ENCODE results near the gene SFT2D2. TPM values are rescaled to one million over a fixed set of nuclear protein-coding genes. Genes with fewer than 3 reads are reported as not detected.
A peak's percentile ranks its signal among the peaks of the same experiment; 100 is the strongest.

Gene SFT2D2
- total RNA-seq, 2 donors from 2014 or later = 62.9 to 63.9 TPM

GRCh38 chr1:168230709-168231108 lies 4.9 kb downstream of the SFT2D2 start:
- Mint-ChIP-seq H3K4me1 (peaks cover 60% of the 10 kb centered on the region), H3K27me3 (no peaks in the 10 kb centered on the region), H3K27ac (no peak overlapping the region), H3K36me3 (ENCODE audit: low read depth) (peaks cover 11% of the 10 kb centered on the region), H3K4me3 (no peak overlapping the region)
- no peaks in the 10 kb centered on the region for H3K9me3 ChIP-seq (ENCODE audit: control insufficient read depth, low read length, poor library complexity, severe bottlenecking)
- DNase-seq (no peak), ATAC-seq (no peak)

GRCh38 chr1:168234846-168235547 lies 9.2 kb downstream of the SFT2D2 start:
- ATAC-seq (peak; percentile 97), DNase-seq (no peak)
- peaks cover 14% of the 10 kb centered on the region for H3K36me3 Mint-ChIP-seq (ENCODE audit: low read depth)
- no peaks in the 10 kb centered on the region for H3K27me3 Mint-ChIP-seq
- no peaks in the 10 kb centered on the region for H3K9me3 ChIP-seq (ENCODE audit: control insufficient read depth, low read length, poor library complexity, severe bottlenecking)
- H3K4me1 Mint-ChIP-seq = peaks cover 46% of the 10 kb centered on the region
- no peak overlapping the region for H3K4me3 Mint-ChIP-seq
- no peak overlapping the region for H3K27ac Mint-ChIP-seq

- DNase-seq (no peak), ATAC-seq (peak; percentile 38)
- H3K27ac Mint-ChIP-seq = no peak overlapping the region
- no peaks in the 10 kb centered on the region for H3K27me3 Mint-ChIP-seq
- H3K9me3 ChIP-seq (ENCODE audit: control insufficient read depth, low read length, poor library complexity, severe bottlenecking) = no peaks in the 10 kb centered on the region
- no peak overlapping the region for H3K4me3 Mint-ChIP-seq
- H3K36me3 Mint-ChIP-seq (ENCODE audit: low read depth) = peaks cover 17% of the 10 kb centered on the region
- peaks cover 45% of the 10 kb centered on the region for H3K4me1 Mint-ChIP-seq
Observed at GRCh38 chr1:168235548-168235885, 9.7 kb downstream of the SFT2D2 start.

GRCh38 chr1:168235937-168236336 lies 10.1 kb downstream of the SFT2D2 start:
- H3K27me3 Mint-ChIP-seq = no peaks in the 10 kb centered on the region
- H3K4me3 Mint-ChIP-seq = peak overlapping the region; percentile 36
- no peak overlapping the region for H3K27ac Mint-ChIP-seq
- no peaks in the 10 kb centered on the region for H3K9me3 ChIP-seq (ENCODE audit: control insufficient read depth, low read length, poor library complexity, severe bottlenecking)
- ATAC-seq (no peak), DNase-seq (no peak)
- H3K36me3 Mint-ChIP-seq (ENCODE audit: low read depth) = peaks cover 17% of the 10 kb centered on the region
- H3K4me1 Mint-ChIP-seq = peaks cover 42% of the 10 kb centered on the region

DNA sequence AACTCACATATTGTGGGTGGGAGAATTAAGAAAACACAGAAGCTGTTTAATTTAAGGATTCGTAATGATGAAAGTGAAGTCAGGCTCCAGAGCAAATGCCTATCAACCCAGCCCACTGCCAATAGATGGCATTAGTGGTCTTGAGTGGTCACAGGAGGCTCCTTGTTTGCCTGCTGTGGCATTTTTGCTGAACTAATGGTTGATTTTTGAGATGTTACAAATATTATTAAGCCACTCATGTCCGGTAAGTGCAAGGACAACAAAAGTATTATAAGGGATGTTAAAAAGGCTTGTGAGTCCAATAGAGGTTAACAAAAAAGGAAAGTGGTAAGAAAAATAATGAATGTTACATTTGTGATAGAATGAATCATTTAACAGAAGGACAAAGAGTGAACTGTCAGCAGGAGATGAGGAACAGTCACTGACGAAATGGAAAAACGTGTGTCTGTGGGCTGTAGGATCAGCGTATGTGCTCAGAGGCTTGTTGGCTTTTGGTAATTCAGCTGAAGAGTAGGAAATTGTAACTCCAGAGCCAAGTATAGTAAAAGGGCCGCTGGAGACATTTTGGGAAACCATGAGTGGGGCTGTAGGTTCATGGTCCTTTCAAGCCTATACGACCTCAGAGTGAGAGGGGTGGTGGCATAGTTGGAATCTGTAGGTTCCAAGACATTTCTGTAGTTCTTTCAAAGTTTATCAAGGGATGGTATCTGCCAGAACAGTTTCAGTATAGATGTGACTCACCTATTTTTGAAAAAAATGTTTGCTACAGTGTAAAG lies 11.2 kb downstream of the SFT2D2 start:
- no peak for DNase-seq

DNA sequence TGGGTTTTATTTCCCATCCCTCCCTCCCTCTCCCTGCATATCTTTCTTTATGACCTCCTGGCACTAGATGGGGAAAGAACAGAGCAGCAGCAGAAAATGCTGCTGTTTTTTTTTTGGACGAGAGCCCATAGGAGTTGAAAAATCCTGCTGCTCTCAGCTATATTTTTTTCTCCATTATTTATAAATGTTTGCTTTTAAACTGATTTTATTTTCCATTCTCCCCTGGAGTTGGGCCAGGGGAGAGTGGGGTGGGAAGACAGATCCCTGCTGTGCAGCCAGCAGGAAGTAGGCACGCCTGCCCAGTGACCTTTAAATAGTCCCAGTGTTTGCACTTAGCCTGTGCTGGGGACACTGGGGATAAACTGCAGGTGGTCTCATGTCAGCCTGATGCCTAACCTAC lies 17.4 kb downstream of the SFT2D2 start:
- DNase-seq (no peak), ATAC-seq (no peak)
- Mint-ChIP-seq H3K27ac (peak overlapping the region; percentile 89), H3K27me3 (no peaks in the 10 kb centered on the region), H3K4me1 (peaks cover 35% of the 10 kb centered on the region), H3K4me3 (peak overlapping the region; percentile 7), H3K36me3 (ENCODE audit: low read depth) (peaks cover 12% of the 10 kb centered on the region)
- no peaks in the 10 kb centered on the region for H3K9me3 ChIP-seq (ENCODE audit: control insufficient read depth, low read length, poor library complexity, severe bottlenecking)

More for the DNA sequence above, 11.2 kb downstream of the SFT2D2 start:
- H3K4me3 Mint-ChIP-seq = peak overlapping the region; percentile 36
- peaks cover 17% of the 10 kb centered on the region for H3K36me3 Mint-ChIP-seq (ENCODE audit: low read depth)
- no peaks in the 10 kb centered on the region for H3K9me3 ChIP-seq (ENCODE audit: control insufficient read depth, low read length, poor library complexity, severe bottlenecking)
- no peak for ATAC-seq
- H3K27me3 Mint-ChIP-seq = no peaks in the 10 kb centered on the region
- H3K27ac Mint-ChIP-seq = peak overlapping the region; percentile 87
- peaks cover 38% of the 10 kb centered on the region for H3K4me1 Mint-ChIP-seq

GRCh38 chr1:168243636-168244212 lies 17.9 kb downstream of the SFT2D2 start:
- Mint-ChIP-seq H3K27ac (peak overlapping the region; percentile 89), H3K27me3 (no peaks in the 10 kb centered on the region), H3K4me3 (peak overlapping the region; percentile 28), H3K36me3 (ENCODE audit: low read depth) (peaks cover 12% of the 10 kb centered on the region), H3K4me1 (peaks cover 38% of the 10 kb centered on the region)
- DNase-seq (no peak), ATAC-seq (no peak)
- no peaks in the 10 kb centered on the region for H3K9me3 ChIP-seq (ENCODE audit: control insufficient read depth, low read length, poor library complexity, severe bottlenecking)

DNA sequence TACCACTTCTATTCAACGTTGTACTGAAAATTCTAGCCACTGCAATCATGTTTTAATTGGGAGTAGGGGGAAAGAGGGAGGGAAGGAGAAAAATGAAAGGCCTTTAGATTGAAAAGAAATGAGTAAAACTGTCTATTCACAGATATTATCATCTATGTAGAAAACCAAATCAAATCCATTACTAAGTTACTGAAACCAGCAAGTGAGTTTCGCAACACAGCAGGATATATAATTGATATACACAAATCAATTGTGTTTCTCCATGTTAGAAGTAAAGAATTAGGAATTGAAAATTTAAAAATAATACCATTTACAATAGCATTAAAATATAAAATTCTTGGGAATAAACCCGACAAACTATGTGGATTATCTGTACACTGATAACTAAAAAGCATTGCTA lies 19.2 kb downstream of the SFT2D2 start:
- ATAC-seq (no peak), DNase-seq (no peak)
- H3K36me3 Mint-ChIP-seq (ENCODE audit: low read depth) = peaks cover 14% of the 10 kb centered on the region
- no peak overlapping the region for H3K4me3 Mint-ChIP-seq
- H3K27me3 Mint-ChIP-seq = no peaks in the 10 kb centered on the region
- no peak overlapping the region for H3K27ac Mint-ChIP-seq
- peaks cover 45% of the 10 kb centered on the region for H3K4me1 Mint-ChIP-seq
- no peaks in the 10 kb centered on the region for H3K9me3 ChIP-seq (ENCODE audit: control insufficient read depth, low read length, poor library complexity, severe bottlenecking)

GRCh38 chr1:168246506-168246905 lies 20.7 kb downstream of the SFT2D2 start:
- Mint-ChIP-seq H3K36me3 (ENCODE audit: low read depth) (peaks cover 11% of the 10 kb centered on the region), H3K27ac (no peak overlapping the region), H3K27me3 (no peaks in the 10 kb centered on the region), H3K4me3 (no peak overlapping the region), H3K4me1 (peaks cover 50% of the 10 kb centered on the region)
- no peak for ATAC-seq
- no peak for DNase-seq
- H3K9me3 ChIP-seq (ENCODE audit: control insufficient read depth, low read length, poor library complexity, severe bottlenecking) = no peaks in the 10 kb centered on the region

DNA sequence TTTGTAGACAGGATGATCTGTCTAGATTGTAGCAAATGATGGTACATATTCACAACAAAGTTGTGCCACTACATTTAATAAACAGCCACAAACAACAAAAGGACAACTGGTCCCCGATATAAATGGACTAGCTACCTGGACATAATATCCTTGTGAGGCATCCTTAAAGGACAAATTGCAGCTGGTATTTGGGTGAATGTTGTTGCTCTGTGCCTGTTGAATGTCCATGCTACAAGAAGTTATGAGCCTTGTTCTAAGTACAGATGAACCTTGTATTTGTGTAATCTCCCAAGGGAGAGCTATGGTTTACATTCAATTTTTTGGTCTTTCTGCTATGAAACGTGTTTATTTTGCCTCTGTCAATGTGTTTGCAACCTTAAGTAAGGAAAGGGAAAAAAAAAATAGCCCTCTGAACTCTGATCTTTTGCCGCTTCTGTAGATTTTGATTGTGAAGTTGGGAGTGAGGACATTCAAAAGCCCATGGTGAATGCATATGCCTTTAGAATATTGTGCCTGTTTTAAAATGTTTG lies 26.5 kb downstream of the SFT2D2 start:
- H3K9me3 ChIP-seq (ENCODE audit: control insufficient read depth, low read length, poor library complexity, severe bottlenecking) = no peaks in the 10 kb centered on the region
- Mint-ChIP-seq H3K36me3 (ENCODE audit: low read depth) (peaks cover 12% of the 10 kb centered on the region), H3K4me3 (no peak overlapping the region), H3K4me1 (peaks cover 27% of the 10 kb centered on the region), H3K27ac (no peak overlapping the region), H3K27me3 (no peaks in the 10 kb centered on the region)
- ATAC-seq (no peak), DNase-seq (no peak)

- DNase-seq (no peak), ATAC-seq (no peak)
- H3K9me3 ChIP-seq (ENCODE audit: control insufficient read depth, low read length, poor library complexity, severe bottlenecking) = no peaks in the 10 kb centered on the region
- Mint-ChIP-seq H3K4me3 (no peak overlapping the region), H3K27me3 (no peaks in the 10 kb centered on the region), H3K36me3 (ENCODE audit: low read depth) (peaks cover 11% of the 10 kb centered on the region), H3K27ac (no peak overlapping the region), H3K4me1 (peaks cover 21% of the 10 kb centered on the region)
Observed at GRCh38 chr1:168256164-168256563, 30.4 kb downstream of the SFT2D2 start.

DNA sequence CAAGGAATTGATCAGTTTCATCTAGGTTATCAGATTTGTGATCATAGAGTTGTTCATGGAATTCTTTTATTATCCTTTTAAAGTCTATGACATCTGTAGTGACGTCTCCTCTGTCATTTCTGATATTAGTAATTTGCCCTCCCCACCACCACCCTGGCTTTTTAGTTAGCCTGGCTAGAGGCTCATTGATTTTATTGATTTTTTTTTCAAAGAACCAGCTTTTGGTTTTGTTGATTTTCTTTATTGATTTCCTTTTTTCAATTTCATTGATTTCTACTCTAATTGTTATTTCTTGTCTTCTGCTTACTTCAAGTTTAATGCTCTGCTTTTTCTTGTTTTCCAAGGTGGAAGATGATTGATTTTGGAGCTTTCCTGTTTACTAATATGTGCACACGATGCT lies 31.6 kb downstream of the SFT2D2 start:
- no peak overlapping the region for H3K27ac Mint-ChIP-seq
- peaks cover 18% of the 10 kb centered on the region for H3K36me3 Mint-ChIP-seq (ENCODE audit: low read depth)
- ATAC-seq (no peak), DNase-seq (no peak)
- H3K4me3 Mint-ChIP-seq = no peak overlapping the region
- H3K9me3 ChIP-seq (ENCODE audit: control insufficient read depth, low read length, poor library complexity, severe bottlenecking) = no peaks in the 10 kb centered on the region
- H3K4me1 Mint-ChIP-seq = peaks cover 24% of the 10 kb centered on the region
- no peaks in the 10 kb centered on the region for H3K27me3 Mint-ChIP-seq

GRCh38 chr1:168259567-168259966 lies 33.8 kb downstream of the SFT2D2 start:
- ATAC-seq (no peak), DNase-seq (no peak)
- H3K27ac Mint-ChIP-seq = no peak overlapping the region
- H3K27me3 Mint-ChIP-seq = no peaks in the 10 kb centered on the region
- no peaks in the 10 kb centered on the region for H3K9me3 ChIP-seq (ENCODE audit: control insufficient read depth, low read length, poor library complexity, severe bottlenecking)
- H3K4me1 Mint-ChIP-seq = peaks cover 23% of the 10 kb centered on the region
- peaks cover 17% of the 10 kb centered on the region for H3K36me3 Mint-ChIP-seq (ENCODE audit: low read depth)
- no peak overlapping the region for H3K4me3 Mint-ChIP-seq
